ENCODE measurements around the gene NUMB. TPM values are rescaled to one million over a fixed set of nuclear protein-coding genes. Genes with fewer than 3 reads are reported as not detected.

The NUMB gene
- total and polyA plus RNA-seq, 4 donors: 21.2 to 45.8 (median 26.1) TPM

DNA sequence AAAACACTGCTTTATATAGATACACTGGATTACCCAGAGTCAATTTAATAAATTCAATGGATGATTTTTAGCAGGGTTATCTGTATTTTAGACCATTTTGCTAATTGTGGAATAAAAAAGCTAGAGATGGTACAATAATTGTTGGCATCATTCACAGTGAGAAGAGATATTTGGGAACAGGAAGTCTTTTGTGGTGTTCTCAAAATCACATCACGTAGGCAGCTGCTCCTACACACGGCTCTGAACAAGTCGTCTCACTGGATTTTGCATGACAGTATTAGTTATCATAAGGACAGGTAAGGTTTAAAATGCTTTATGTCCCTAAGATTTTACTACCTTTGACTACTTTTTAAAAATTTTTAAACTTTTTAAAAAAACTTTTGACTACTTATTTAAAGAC lies 169.0 kb downstream of the NUMB start:
- Histone ChIP-seq H3K4me1 (ENCODE audit: control insufficient read depth in 4 of 4, insufficient read depth in 4 of 4, low read length in 3 of 4) (no peaks in the 10 kb centered on the region), H3K9me3 (ENCODE audit: control insufficient read depth in 4 of 4, low read length in 3 of 4) (no peaks in the 10 kb centered on the region), H3K27ac (ENCODE audit: low read depth in 1 of 2, low read length in 2 of 2) (no peak overlapping the region), H3K36me3 (ENCODE audit: control insufficient read depth in 4 of 4, insufficient read depth in 3 of 4, low read depth in 1 of 4, low read length in 3 of 4) (peaks cover 2 to 42% (median 19%) of the 10 kb centered on the region in 4 donors), H3K27me3 (ENCODE audit: control insufficient read depth in 4 of 4, insufficient read depth in 4 of 4, low read length in 3 of 4) (no peaks in the 10 kb centered on the region), H3K4me3 (ENCODE audit: low read depth in 1 of 3, low read length in 3 of 3) (no peak overlapping the region), H3K9ac (ENCODE audit: low read depth in 1 of 2, low read length in 2 of 2) (no peak overlapping the region)
- WGBS: 69% methylated on average over 3 of the region's 3 CpGs
- TF ChIP-seq, protein P1, sequence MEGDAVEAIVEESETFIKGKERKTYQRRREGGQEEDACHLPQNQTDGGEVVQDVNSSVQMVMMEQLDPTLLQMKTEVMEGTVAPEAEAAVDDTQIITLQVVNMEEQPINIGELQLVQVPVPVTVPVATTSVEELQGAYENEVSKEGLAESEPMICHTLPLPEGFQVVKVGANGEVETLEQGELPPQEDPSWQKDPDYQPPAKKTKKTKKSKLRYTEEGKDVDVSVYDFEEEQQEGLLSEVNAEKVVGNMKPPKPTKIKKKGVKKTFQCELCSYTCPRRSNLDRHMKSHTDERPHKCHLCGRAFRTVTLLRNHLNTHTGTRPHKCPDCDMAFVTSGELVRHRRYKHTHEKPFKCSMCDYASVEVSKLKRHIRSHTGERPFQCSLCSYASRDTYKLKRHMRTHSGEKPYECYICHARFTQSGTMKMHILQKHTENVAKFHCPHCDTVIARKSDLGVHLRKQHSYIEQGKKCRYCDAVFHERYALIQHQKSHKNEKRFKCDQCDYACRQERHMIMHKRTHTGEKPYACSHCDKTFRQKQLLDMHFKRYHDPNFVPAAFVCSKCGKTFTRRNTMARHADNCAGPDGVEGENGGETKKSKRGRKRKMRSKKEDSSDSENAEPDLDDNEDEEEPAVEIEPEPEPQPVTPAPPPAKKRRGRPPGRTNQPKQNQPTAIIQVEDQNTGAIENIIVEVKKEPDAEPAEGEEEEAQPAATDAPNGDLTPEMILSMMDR (IDR thresholded peaks at IDR 0.05; ENCODE audit: low read depth, low read length, missing input control): no peak
- no peak for DNase-seq (ENCODE audit: low spot score)

DNA sequence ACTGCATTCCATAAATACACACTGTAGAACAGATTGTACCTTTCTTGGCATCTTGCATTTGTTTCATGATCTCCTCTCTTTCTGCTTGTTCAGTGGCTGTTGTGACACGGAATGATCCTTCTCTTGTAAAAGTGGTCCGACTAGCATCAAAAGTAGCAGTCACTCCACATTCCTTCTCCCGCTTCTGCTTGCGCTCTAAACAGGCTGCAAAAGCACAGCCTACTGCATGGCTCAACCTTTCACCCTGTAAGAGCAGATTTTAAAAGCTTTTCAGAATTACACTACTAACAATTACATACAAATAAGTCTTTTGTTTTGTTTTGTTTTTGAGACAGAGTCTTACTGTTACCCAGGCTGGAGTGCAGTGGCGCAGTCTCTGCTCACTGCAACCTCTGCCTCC lies 171.3 kb downstream of the NUMB start:
- H3K4me3 ChIP-seq (ENCODE audit: low read depth in 1 of 3, low read length in 3 of 3): no peak overlapping the region
- H3K27me3 ChIP-seq (ENCODE audit: control insufficient read depth in 4 of 4, insufficient read depth in 4 of 4, low read length in 3 of 4): no peaks in the 10 kb centered on the region
- H3K4me1 ChIP-seq (ENCODE audit: control insufficient read depth in 4 of 4, insufficient read depth in 4 of 4, low read length in 3 of 4): no peaks in the 10 kb centered on the region
- H3K27ac ChIP-seq (ENCODE audit: low read depth in 1 of 2, low read length in 2 of 2): no peak overlapping the region
- peaks cover 7 to 49% (median 31%) of the 10 kb centered on the region in 4 donors for H3K36me3 ChIP-seq (ENCODE audit: control insufficient read depth in 4 of 4, insufficient read depth in 3 of 4, low read depth in 1 of 4, low read length in 3 of 4)
- DNase-seq (ENCODE audit: low spot score): no peak
- H3K9ac ChIP-seq (ENCODE audit: low read depth in 1 of 2, low read length in 2 of 2): no peak overlapping the region
- WGBS: 98% methylated on average over 5 of the region's 5 CpGs
- H3K9me3 ChIP-seq (ENCODE audit: control insufficient read depth in 4 of 4, low read length in 3 of 4): no peaks in the 10 kb centered on the region
- TF ChIP-seq FOXA1 (IDR thresholded peaks at IDR 0.05): no peak
- TF ChIP-seq EGR1 (IDR thresholded peaks at IDR 0.05; ENCODE audit: low read depth in 2 of 2): no peak
- no peak for TF ChIP-seq GABPA (IDR thresholded peaks at IDR 0.05 in 1 of 2, conservative IDR thresholded peaks at IDR 0.05 in 1 of 2)
- TF ChIP-seq, protein P1 (IDR thresholded peaks at IDR 0.05; ENCODE audit: low read depth, low read length, missing input control): no peak
- TF ChIP-seq MAX (IDR thresholded peaks at IDR 0.05): no peak
- TF ChIP-seq TAF1 (conservative IDR thresholded peaks at IDR 0.05): no peak
- no peak for TF ChIP-seq YY1 (IDR thresholded peaks at IDR 0.05)
- TF ChIP-seq RAD21 (IDR thresholded peaks at IDR 0.05): no peak
- no peak for TF ChIP-seq NR2F2 (IDR thresholded peaks at IDR 0.05)
- TF ChIP-seq SP1 (IDR thresholded peaks at IDR 0.05): no peak
- no peak for TF ChIP-seq ATF3 (IDR thresholded peaks at IDR 0.05)
- no peak for TF ChIP-seq REST (IDR thresholded peaks at IDR 0.05)
- no peak for TF ChIP-seq RXRA (IDR thresholded peaks at IDR 0.05)
- TF ChIP-seq HNF4A (conservative IDR thresholded peaks at IDR 0.05): no peak
- no peak for TF ChIP-seq HNF4G (IDR thresholded peaks at IDR 0.05)
- no peak for TF ChIP-seq FOXA2 (IDR thresholded peaks at IDR 0.05)
- TF ChIP-seq ZBTB33 (IDR thresholded peaks at IDR 0.05): no peak
- TF ChIP-seq JUND (IDR thresholded peaks at IDR 0.05): no peak
